Adrenal gland (tissue), 12 donors: Measurements from ENCODE around the gene DACT3. TPM values are rescaled to one million over a fixed set of nuclear protein-coding genes. Genes with fewer than 3 reads are reported as not detected.

Source experiments
- DNase-seq, 7 donors: peaks; one replicate each; pipeline ENCODE4 v3.0.0-alpha.2; 2019 to 2020
- H3K27ac ChIP-seq, 5 donors: fragments of 200-600 bp; sonication (generic) in 4 of 5; 1 replicate in 3 of 5; 2 replicates in 2 of 5; pipeline versions ENCODE4 v1.5.1 to v1.8.0; 2016 to 2020; ENCODE audit warnings: mild to moderate bottlenecking in 1 of 5
- H3K27me3 ChIP-seq: fragments of 200-600 bp; 2 replicates; pipeline ENCODE4 v1.8.0; 2021
- H3K36me3 ChIP-seq, 2 donors: fragments of 200-600 bp; replicated peaks in 1 of 2; 1 replicate in 1 of 2; 2 replicates in 1 of 2; pipeline versions ENCODE4 v1.5.1 to v1.8.0; 2018 to 2022
- H3K4me1 ChIP-seq, 2 donors: fragments of 200-600 bp; replicated peaks in 1 of 2; 1 replicate in 1 of 2; 2 replicates in 1 of 2; pipeline versions ENCODE4 v1.5.1 to v1.8.0; 2018 to 2021
- H3K4me3 ChIP-seq, 4 donors: fragments of 200-600 bp; sonication (generic) in 3 of 4; one replicate each; pipeline ENCODE4 v1.5.1; 2016 to 2018
- H3K9me3 ChIP-seq, 3 donors: fragments of 200-600 bp; sonication (generic) in 1 of 3; replicated peaks in 1 of 3; 1 replicate in 2 of 3; 2 replicates in 1 of 3; pipeline versions ENCODE4 v1.5.1 to v1.8.0; 2016 to 2021
- CTCF ChIP-seq, 6 experiments: fragments of 450-650 bp in 4 of 6; fragments of 200-600 bp in 2 of 6; sonication (generic) in 1 of 6; IDR thresholded peaks; 1 replicate in 5 of 6; 2 replicates in 1 of 6; pipeline versions ENCODE4 v1.5.1 to v1.8.0; 2016 to 2021; ENCODE audit warnings: antibody characterized with exemption in 6 of 6, mild to moderate bottlenecking in 2 of 6, moderate library complexity in 1 of 6
- POLR2A ChIP-seq, 2 donors: fragments of 450-650 bp; IDR thresholded peaks; one replicate each; pipeline ENCODE4 v1.6.1; 2017; ENCODE audit warnings: antibody characterized with exemption in 2 of 2, mild to moderate bottlenecking in 2 of 2, moderate library complexity in 1 of 2
- WGBS, 4 donors: extraction: QIAGEN DNeasy Blood & Tissue Kit in 2 of 4; methylation state at CpG; one replicate each; pipeline versions ENCODE4 v1.1.5 to v1.1.7; 2013 to 2017; 5-methylcytosine and 5-hydroxymethylcytosine counted together
- intact Hi-C, 2 donors: fragments of 100-400 bp; cut with DNase I; formaldehyde crosslinking; loops; one replicate each; pipeline versions ENCODE4 v1.14.1 to v1.15.0; 2022 to 2023
- polyA plus RNA-seq, 3 donors: library from polyadenylated mRNA; stranded (reverse); fragments of 200-250 nt in 2 of 3; fragments of 350-450 nt in 1 of 3; fragmentation: Illumina TruSeq in 1 of 3; extraction: RNeasy Lipid Tissue Mini Kit (QIAGEN cat#74804) in 1 of 3; gene quantifications; one replicate each; pipeline ENCODE4 v1.2.3, GENCODE V29; 2013 to 2014
- total RNA-seq, 9 donors: library from RNA; depleted of rRNA in 4 of 9; stranded (reverse); fragments of >200 nt in 4 of 9; fragments of 120-200 nt in 1 of 9; fragmentation: NEBNext Ultra II Directional in 1 of 9; extraction: Animal tissue kit (Norgen Biotek cat#: 25700) in 1 of 9; gene quantifications; one replicate each; pipeline versions ENCODE4 v1.1.0 to v1.2.4, GENCODE V29; 2013 to 2023
- donor health status: healthy with polysubstance abuse.
- donor health status: Bipolar disorder and iron deficiency.
- donor health status: DM: yes; HTN: yes; CAD: no.
- donor health status: DM: no; HTN: no; CAD: no.
- donor health status: DM: no; HTN: no; CAD: no.
- donor health status: DM: yes; HTN: yes; CAD: no.

The DACT3 gene
- total and polyA plus RNA-seq, 12 donors = 1.7 to 9.8 (median 3.7) TPM

- Histone ChIP-seq H3K27ac (no peak overlapping the region), H3K27me3 (no peaks in the 10 kb centered on the region), H3K9me3 (no peaks in the 10 kb centered on the region), H3K4me3 (no peak overlapping the region), H3K36me3 (peaks cover 0 to 89% of the 10 kb centered on the region in 2 donors), H3K4me1 (no peaks in the 10 kb centered on the region)
- TF ChIP-seq POLR2A (IDR thresholded peaks at IDR 0.05) (no peak), CTCF (IDR thresholded peaks at IDR 0.05) (no peak)
- intact Hi-C loops = no loop called here
- no peak for DNase-seq
- WGBS, 4 donors = 93 to 98% (median 97%) methylated on average over 10 of the region's 10 CpGs
Observed at GRCh38 chr19:46696052-46696451, 35.1 kb upstream of the DACT3 start.

- DNase-seq = no peak
- no peak for TF ChIP-seq POLR2A (IDR thresholded peaks at IDR 0.05)
- TF ChIP-seq CTCF (IDR thresholded peaks at IDR 0.05) = no peak
- no peak overlapping the region for H3K27ac ChIP-seq
- H3K27me3 ChIP-seq = no peaks in the 10 kb centered on the region
- H3K4me1 ChIP-seq = no peaks in the 10 kb centered on the region
- intact Hi-C loops = no loop called here
- WGBS, 4 donors = 89 to 95% (median 93%) methylated on average over 10 to 22 of the region's 22 CpGs
- H3K9me3 ChIP-seq = no peaks in the 10 kb centered on the region
- H3K36me3 ChIP-seq = peaks cover 0 to 87% of the 10 kb centered on the region in 2 donors
- H3K4me3 ChIP-seq = no peak overlapping the region
Observed at GRCh38 chr19:46693760-46694159, 32.8 kb upstream of the DACT3 start.

- no peak overlapping the region for H3K27ac ChIP-seq
- no peak for DNase-seq
- intact Hi-C loops = no loop called here
- no peaks in the 10 kb centered on the region for H3K27me3 ChIP-seq
- H3K4me1 ChIP-seq = no peaks in the 10 kb centered on the region
- no peak overlapping the region for H3K4me3 ChIP-seq
- peaks cover 0 to 88% of the 10 kb centered on the region in 2 donors for H3K36me3 ChIP-seq
- H3K9me3 ChIP-seq = no peaks in the 10 kb centered on the region
- no peak for TF ChIP-seq POLR2A (IDR thresholded peaks at IDR 0.05)
- TF ChIP-seq CTCF (IDR thresholded peaks at IDR 0.05) = no peak
- 93 to 100% (median 96%) methylated on average over 3 to 4 of the region's 4 CpGs for WGBS, 4 donors
Observed at GRCh38 chr19:46692918-46693722, 32.1 kb upstream of the DACT3 start.

GRCh38 chr19:46691948-46692347 is 31.0 kb upstream of the DACT3 start:
- Histone ChIP-seq H3K9me3 (no peaks in the 10 kb centered on the region), H3K27ac (no peak overlapping the region), H3K27me3 (no peaks in the 10 kb centered on the region), H3K4me3 (no peak overlapping the region), H3K36me3 (peaks cover 0 to 98% of the 10 kb centered on the region in 2 donors), H3K4me1 (no peaks in the 10 kb centered on the region)
- DNase-seq = no peak
- no peak for TF ChIP-seq POLR2A (IDR thresholded peaks at IDR 0.05)
- no peak for TF ChIP-seq CTCF (IDR thresholded peaks at IDR 0.05)
- intact Hi-C loops = no loop called here
- 94 to 99% (median 97%) methylated on average over 2 of the region's 2 CpGs for WGBS, 4 donors
